SU-DHL-6 (cell line): ENCODE data around the gene PAQR4.

Experiments used
- CTCF ChIP-seq: fragments of 200-600 bp; sonication (generic); IDR thresholded peaks from one replicate; pipeline ENCODE4 v1.5.1; 2017; ENCODE audit warnings: antibody characterized with exemption, mild to moderate bottlenecking, low read length, moderate library complexity; ENCODE audit not compliant: insufficient read depth, poor library complexity, severe bottlenecking
- EZH2phosphoT487 ChIP-seq: fragments of 200-600 bp; sonication (generic), shearing (Covaris generic); conservative IDR thresholded peaks from 2 replicates; pipeline ENCODE4 v1.6.1; 2018; ENCODE audit warnings: mild to moderate bottlenecking, antibody characterized with exemption, low read length, moderate library complexity, mixed read lengths

- no peak for TF ChIP-seq CTCF
- TF ChIP-seq EZH2phosphoT487, result no peak
Measured at GRCh38 chr16:2924901-2925755, 44.0 kb upstream of the PAQR4 start.
